HepG2 (cell line): Measurements from ENCODE around the gene SENP6. TPM values are rescaled to one million over a fixed set of nuclear protein-coding genes. Genes with fewer than 3 reads are reported as not detected.

Experiments used
- AHDC1 ChIP-seq: sonication (generic); formaldehyde crosslinking; IDR thresholded peaks from 2 replicates; pipeline ENCODE4 v1.5.1; 2020; ENCODE audit warnings: mild to moderate bottlenecking, missing genetic modification reagents, borderline replicate concordance
- PHF5A ChIP-seq: IDR thresholded peaks from one replicate; pipeline ENCODE4 v1.6.1; 2018; ENCODE audit warnings: low read depth, missing genetic modification reagents; ENCODE audit not compliant: unreplicated experiment
- ZNF20 ChIP-seq: sonication (generic); formaldehyde crosslinking; IDR thresholded peaks from 2 replicates; pipeline ENCODE4 v1.4.0; 2020; ENCODE audit warnings: mild to moderate bottlenecking, moderate library complexity, missing genetic modification reagents
- ZNF615 ChIP-seq: sonication (generic); formaldehyde crosslinking; IDR thresholded peaks from 2 replicates; pipeline ENCODE4 v1.5.0; 2020; ENCODE audit warnings: mild to moderate bottlenecking, missing genetic modification reagents, borderline replicate concordance
- ZSCAN12 ChIP-seq: sonication (generic); formaldehyde crosslinking; IDR thresholded peaks from 2 replicates; pipeline ENCODE4 v1.9.0; 2021; ENCODE audit warnings: mild to moderate bottlenecking, missing genetic modification reagents
- polyA plus RNA-seq, 8 experiments: library from polyadenylated mRNA; depleted of rRNA in 3 of 8; stranded (reverse) in 7 of 8; unstranded in 1 of 8; fragments of >200 nt; fragmentation: Illumina TruSeq in 4 of 8; extraction: Trizol in 4 of 8; gene quantifications; 2 replicates each; pipeline versions ENCODE4 v1.2.1 to v1.2.3, GENCODE V29; 2011 to 2016; ENCODE audit warnings: low read depth in 4 of 8, missing spikeins in 1 of 8, mixed read lengths in 1 of 8; ENCODE audit not compliant: insufficient read depth in 1 of 8
- total RNA-seq, 5 experiments: library from RNA; depleted of rRNA; stranded (reverse); fragments of >200 nt; fragmentation: Illumina TruSeq; extraction: Trizol; gene quantifications; 2 replicates each; pipeline ENCODE4 v1.2.3, GENCODE V29; 2016; ENCODE audit warnings: low read depth in 1 of 5
- TF ChIP-seq, protein P1 (sequence below): sonication (generic); formaldehyde crosslinking; IDR thresholded peaks from 2 replicates; pipeline ENCODE4 v1.8.0; 2022; ENCODE audit warnings: low read depth, missing genetic modification reagents

SENP6 gene
- total and polyA plus RNA-seq, 2 of the 13 experiments (the other 11 are each of a cell fraction or from before 2014, with no cell fraction given) = 21.9 to 50.1 TPM

GRCh38 chr6:75619230-75619899 is 17.7 kb downstream of the SENP6 start (continued):
- TF ChIP-seq AHDC1 (CRISPR knock-in tag) (no peak), PHF5A (CRISPR knock-in tag) (no peak), ZNF20 (CRISPR knock-in tag) (no peak), ZSCAN12 (no peak), ZNF615 (no peak)
- TF ChIP-seq, protein P1, sequence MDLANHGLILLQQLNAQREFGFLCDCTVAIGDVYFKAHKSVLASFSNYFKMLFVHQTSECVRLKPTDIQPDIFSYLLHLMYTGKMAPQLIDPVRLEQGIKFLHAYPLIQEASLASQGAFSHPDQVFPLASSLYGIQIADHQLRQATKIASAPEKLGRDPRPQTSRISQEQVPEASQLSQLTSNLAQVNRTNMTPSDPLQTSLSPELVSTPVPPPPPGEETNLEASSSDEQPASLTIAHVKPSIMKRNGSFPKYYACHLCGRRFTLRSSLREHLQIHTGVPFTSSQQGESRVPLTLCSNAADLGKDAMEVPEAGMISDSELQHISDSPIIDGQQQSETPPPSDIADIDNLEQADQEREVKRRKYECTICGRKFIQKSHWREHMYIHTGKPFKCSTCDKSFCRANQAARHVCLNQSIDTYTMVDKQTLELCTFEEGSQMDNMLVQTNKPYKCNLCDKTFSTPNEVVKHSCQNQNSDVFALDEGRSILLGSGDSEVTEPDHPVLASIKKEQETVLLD = no peak
